ENCODE results near the gene SLC36A4.
"Not testable (repeated sequence)": the region's sequence is repeated elsewhere in the genome, so short reads cannot be mapped to it uniquely, and the experiment has no call there.

SLC36A4 gene

DNA sequence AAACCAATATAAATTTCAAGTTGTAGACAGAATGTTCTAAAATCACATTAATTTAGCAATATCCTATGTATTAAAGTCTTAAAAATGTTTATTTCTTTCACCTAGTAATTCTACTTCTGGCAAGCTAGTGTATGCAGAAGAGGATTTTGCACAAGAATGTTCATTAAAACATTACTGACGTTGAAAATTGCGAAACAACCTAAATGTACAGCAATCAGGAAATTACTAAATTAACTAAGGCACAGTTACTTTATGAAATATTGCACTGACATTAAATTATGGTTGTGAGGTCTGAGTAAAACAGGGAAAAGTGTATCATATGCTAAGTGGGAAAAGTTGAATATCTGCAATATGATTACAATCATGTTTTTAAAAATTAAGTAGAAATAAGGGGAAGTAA, 4.1 kb downstream of the SLC36A4 start:
- ATAC-seq, result no peak

DNA sequence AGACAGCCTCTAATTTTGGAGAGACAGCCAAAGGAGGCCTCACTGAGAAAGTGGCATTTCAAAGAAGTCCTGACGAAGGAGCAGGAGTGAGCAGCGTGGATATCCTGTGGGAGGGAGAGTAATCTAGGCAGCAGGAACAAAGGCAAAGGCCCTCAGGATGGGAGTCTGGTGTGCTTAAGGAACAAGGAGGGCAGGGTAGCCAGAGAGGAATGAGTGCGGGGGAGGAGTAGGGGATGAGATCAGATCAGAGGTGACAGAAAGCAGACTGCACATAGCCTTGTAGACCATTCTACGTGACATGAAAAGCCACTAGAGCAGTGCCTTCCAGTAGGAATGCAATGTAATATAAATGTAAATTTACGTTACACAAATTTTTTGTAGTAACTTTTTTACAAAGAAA, 5.6 kb downstream of the SLC36A4 start:
- no peak for ATAC-seq

DNA sequence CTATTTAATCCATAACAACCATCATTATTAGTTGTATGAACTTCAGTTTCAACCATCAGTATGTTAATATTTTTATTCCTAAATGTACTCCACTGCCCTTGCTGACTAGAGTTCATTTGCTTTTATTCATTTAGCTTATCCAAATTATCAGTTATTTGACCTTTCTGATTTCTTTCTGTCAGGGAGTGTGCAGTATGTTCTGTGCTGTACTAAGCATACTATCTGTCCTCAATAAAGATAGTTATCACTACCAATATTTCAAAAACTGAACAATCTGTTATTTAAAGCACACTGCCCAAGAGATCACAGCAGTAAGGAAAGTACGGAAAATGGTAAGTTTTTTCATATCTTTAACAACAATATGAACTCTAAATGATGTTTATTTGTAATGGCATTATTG, 8.3 kb downstream of the SLC36A4 start:
- ATAC-seq, result no peak

- ATAC-seq, result no peak
These were observed 9.1 kb downstream of the SLC36A4 start for GRCh38 chr11:93188726-93189125.

- ATAC-seq, result no peak
These were observed 10.5 kb downstream of the SLC36A4 start for GRCh38 chr11:93187290-93187689.

GRCh38 chr11:93177891-93178290, 19.9 kb downstream of the SLC36A4 start:
- not testable (repeated sequence) for ATAC-seq

GRCh38 chr11:93169950-93170561, 27.7 kb downstream of the SLC36A4 start:
- no peak for ATAC-seq

DNA sequence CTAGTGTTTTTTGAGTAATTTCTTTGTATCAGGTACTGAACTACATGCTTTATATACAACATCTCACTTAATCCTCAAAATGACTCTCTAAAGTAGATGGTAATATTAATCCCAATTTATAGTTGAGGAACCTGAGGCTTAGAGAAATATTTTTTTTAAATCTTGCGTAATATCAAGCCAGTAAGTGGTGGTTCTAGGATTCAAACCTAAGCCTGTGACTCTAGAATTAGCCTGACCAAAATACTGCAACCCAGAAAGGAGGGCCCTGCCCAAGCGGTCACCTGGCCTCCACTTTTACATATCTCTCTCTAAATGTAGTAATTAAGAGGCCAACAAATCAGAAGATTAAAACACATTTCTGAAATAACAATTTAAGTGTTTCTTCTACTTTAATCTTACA, 28.6 kb downstream of the SLC36A4 start:
- ATAC-seq, result no peak

DNA sequence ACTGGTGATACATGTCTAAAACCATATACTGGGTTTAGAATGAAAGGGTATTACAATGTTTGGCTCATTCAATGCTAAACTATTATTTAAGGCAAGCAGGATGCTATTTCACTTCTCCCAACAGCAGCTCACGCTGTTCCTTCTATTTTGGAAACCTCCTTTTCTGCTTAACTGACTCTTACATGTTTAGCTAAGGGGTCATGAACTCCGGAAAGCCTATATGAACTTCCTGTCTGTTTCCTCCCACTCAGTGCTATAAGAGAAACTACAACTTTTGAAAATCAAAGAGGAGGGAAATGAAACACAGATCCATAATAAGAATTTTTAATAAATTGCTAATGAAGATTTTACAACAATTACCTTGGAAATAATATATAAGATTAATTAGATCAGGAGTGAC, 30.9 kb downstream of the SLC36A4 start:
- no peak for ATAC-seq

GRCh38 chr11:93166194-93166593, 31.6 kb downstream of the SLC36A4 start:
- no peak for ATAC-seq

- ATAC-seq, result no peak
These were observed 37.0 kb downstream of the SLC36A4 start for GRCh38 chr11:93160808-93161207.

GRCh38 chr11:93160156-93160555, 37.6 kb downstream of the SLC36A4 start:
- ATAC-seq, result no peak

- no peak for ATAC-seq
These were observed 38.1 kb downstream of the SLC36A4 start for GRCh38 chr11:93159721-93160120.

- no peak for ATAC-seq
These were observed 42.1 kb downstream of the SLC36A4 start for GRCh38 chr11:93155738-93156137.

GRCh38 chr11:93145390-93145915, 52.3 kb downstream of the SLC36A4 start:
- no peak for ATAC-seq

GRCh38 chr11:93143800-93144199, 54.0 kb downstream of the SLC36A4 start:
- ATAC-seq, result no peak

GRCh38 chr11:93143186-93143585, 54.6 kb downstream of the SLC36A4 start:
- no peak for ATAC-seq

DNA sequence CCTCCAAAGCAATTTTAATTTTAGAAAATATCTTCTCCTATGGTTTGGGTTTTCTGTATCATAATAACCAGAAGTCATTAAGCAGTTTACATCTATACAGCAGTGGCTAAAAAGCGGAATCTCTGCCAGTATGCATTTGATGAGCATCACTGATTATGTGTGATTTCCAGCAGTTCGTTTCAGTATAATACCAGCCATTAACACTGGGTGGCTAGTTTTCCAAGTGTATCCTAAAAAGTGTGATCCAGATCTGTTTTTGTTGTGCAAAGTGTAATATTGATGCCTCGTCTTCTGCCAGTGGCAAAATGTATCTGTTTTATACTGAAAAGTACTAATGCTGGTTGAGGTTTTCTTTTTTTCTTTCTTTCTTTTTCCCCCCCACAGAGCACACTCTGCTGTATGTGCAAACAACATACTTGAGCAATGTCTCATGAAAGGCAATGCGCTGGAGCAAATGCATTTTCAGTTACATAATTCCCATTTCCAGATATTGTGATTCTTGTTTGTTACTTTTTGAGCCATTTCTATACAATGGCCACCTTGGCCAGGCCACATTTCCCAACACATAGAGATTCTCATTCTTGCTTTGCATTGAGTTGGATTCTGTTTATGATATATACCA, 64.2 kb downstream of the SLC36A4 start:
- ATAC-seq, result no peak

- no peak for ATAC-seq
These were observed 65.0 kb downstream of the SLC36A4 start for GRCh38 chr11:93132836-93133235.

DNA sequence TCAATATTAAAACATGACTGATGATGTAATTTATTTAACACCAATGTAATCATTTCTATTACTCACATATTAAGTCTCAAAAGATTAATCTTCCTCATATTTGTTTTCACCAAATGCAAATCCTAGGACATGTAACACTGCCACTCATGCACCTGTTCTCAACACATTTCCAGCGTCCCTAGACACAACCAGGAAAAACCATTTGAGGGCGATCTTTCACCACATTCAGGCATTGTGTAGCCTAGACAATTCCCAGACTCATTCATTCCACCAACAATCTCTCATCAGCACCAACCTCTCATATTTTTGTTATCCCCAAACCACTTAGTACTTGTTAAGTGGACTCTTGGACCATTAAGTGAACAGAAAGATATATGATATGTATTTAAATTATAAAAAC, 66.1 kb downstream of the SLC36A4 start:
- no peak for ATAC-seq

DNA sequence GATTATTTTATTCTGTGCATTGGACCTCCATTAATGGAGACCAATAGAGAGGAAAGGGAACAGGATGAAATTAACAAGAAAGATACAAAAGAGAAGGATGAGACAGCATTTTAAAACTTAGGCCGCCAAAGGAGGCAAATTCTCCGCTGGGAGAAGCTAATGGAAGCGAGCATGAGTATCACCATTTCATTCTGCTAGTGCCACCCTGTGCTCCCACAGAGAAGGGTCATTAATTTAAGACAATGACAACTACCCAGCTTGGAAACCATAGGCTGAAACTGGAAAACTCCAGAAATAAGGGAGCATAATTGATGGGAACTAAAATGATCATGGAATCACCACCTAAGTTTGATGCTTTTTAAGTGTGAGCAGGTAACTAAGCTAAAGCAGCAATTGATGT, 69.2 kb downstream of the SLC36A4 start:
- ATAC-seq, result no peak

DNA sequence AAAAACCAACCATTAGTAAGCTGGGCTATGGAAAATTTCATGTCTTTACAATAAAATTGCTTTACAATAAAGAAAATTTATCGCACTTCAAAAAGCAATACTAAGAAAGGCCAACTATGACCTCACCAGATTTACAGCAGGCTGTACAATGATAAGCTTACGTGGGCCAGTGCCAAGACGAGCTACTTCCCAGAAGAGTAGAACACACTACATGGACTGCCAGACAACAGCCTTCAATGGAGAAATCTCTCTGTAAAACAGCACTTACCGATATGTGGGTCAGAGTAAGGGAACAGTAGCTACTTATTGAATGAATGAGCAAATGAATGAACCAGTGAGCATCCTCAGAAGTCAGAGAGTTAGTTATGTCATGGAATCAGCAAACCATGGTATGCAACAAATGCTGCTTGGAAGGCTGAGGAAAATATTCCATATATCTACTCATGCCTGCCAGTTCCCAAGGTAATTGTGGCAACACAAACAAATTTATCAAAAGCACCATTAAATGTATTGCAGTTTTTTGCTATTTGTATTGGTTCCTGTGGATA, 74.4 kb downstream of the SLC36A4 start:
- ATAC-seq, result no peak

GRCh38 chr11:93122535-93123235, 75.1 kb downstream of the SLC36A4 start:
- ATAC-seq, result no peak

GRCh38 chr11:93118276-93118675, 79.5 kb downstream of the SLC36A4 start:
- ATAC-seq, result no peak
